Thoracic aorta (tissue), 2 donors: ENCODE results near the gene HDAC7. TPM values are rescaled to one million over a fixed set of nuclear protein-coding genes. Genes with fewer than 3 reads are reported as not detected.

ENCODE experiments used
- ATAC-seq: fragments of 150-250 bp; one replicate; pipeline ENCODE4 v1.8.0; 2017; ENCODE audit warnings: low read depth; ENCODE audit not compliant: insufficient number of reproducible peaks, low FRiP score
- DNase-seq: peaks from one replicate; pipeline ENCODE4 v3.0.0-alpha.2; 2020; ENCODE audit warnings: low spot score
- H3K27ac ChIP-seq, 2 donors: fragments of 200-600 bp; sonication (generic); 1 replicate in 1 of 2; 2 replicates in 1 of 2; pipeline ENCODE4 v1.5.1; 2016; ENCODE audit warnings: mild to moderate bottlenecking in 2 of 2, moderate library complexity in 2 of 2
- H3K27me3 ChIP-seq: fragments of 200-600 bp; sonication (generic); replicated peaks from 2 replicates; pipeline ENCODE4 v1.6.0; 2016; ENCODE audit warnings: mild to moderate bottlenecking; ENCODE audit not compliant: insufficient read depth
- H3K36me3 ChIP-seq: fragments of 200-600 bp; sonication (generic); one replicate; pipeline ENCODE4 v1.5.1; 2016
- H3K4me1 ChIP-seq, 2 donors: fragments of 200-600 bp; sonication (generic); 1 replicate in 1 of 2; 2 replicates in 1 of 2; pipeline versions ENCODE4 v1.5.1 to v1.6.0; 2016; ENCODE audit warnings: low read depth in 2 of 2, mild to moderate bottlenecking in 1 of 2; ENCODE audit not compliant: control insufficient read depth in 1 of 2
- H3K4me3 ChIP-seq: fragments of 200-600 bp; sonication (generic); 2 replicates; pipeline ENCODE4 v1.5.1; 2016; ENCODE audit warnings: mild to moderate bottlenecking
- H3K9me3 ChIP-seq: fragments of 200-600 bp; sonication (generic); 2 replicates; pipeline ENCODE4 v1.5.1; 2016
- CTCF ChIP-seq: fragments of 200-600 bp; sonication (generic); IDR thresholded peaks from one replicate; pipeline ENCODE4 v1.5.1; 2019; ENCODE audit warnings: antibody characterized with exemption
- total RNA-seq, 2 donors: library from RNA; depleted of rRNA; stranded (reverse); fragments of >200 nt; gene quantifications; one replicate each; pipeline versions ENCODE4 v1.1.0 to v1.2.3, GENCODE V29; 2016

Gene HDAC7
- total RNA-seq, 2 donors from 2014 or later: 77.8 to 112 TPM

DNA sequence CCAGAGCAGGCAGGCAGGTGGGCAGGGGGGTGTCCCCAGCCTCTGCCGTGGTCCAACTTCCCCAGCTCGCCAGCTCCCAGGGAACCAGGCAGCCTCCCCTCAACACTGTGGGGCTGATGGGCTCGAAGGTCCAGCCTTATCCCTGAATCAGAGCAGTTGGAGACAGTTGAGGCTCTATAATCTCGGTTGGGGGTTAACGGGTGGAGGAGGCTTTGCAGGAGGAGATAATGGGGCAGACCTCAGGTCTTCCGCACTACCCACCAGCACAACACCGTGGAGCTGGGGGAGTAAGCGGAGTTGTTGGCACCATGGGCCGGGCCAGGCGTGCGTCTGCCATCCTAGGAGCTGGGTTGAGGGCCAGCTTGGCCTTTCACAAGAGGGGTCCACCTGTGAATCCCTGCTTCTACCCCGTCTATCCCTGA, 13.9 kb upstream of the HDAC7 start:
- ATAC-seq: no peak
- Histone ChIP-seq H3K36me3 (no peaks in the 10 kb centered on the region), H3K4me1 (peaks cover 7 to 15% of the 10 kb centered on the region in 2 donors), H3K9me3 (no peaks in the 10 kb centered on the region), H3K27ac (no peak overlapping the region), H3K4me3 (no peak overlapping the region), H3K27me3 (no peaks in the 10 kb centered on the region)
- DNase-seq: no peak
- no peak for TF ChIP-seq CTCF

- no peak for DNase-seq
- ATAC-seq: no peak
- no peak overlapping the region for H3K27ac ChIP-seq
These were observed 12.7 kb upstream of the HDAC7 start for GRCh38 chr12:47832263-47832933.

DNA sequence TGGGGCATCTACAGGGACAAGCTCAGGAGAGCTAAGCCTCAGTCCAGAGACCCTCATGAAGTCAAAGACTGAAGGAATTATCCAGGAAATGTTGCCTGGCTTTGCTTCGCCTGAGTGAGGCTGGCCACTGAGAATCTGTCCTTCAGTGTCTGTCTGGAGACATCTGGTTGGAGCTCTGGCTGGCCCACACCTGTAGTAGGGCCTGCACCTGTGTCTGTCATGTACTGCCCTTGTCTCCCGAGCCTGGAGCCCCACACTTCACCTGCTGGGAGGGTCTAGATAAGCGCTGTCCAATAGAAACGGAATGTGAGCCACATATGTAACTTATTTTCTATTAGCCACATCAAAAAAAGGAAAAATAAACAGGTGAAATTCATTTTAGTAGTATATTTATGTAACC, 9.9 kb upstream of the HDAC7 start:
- Histone ChIP-seq H3K36me3 (no peaks in the 10 kb centered on the region), H3K4me3 (no peak overlapping the region), H3K9me3 (no peaks in the 10 kb centered on the region), H3K4me1 (peaks cover 35 to 47% of the 10 kb centered on the region in 2 donors), H3K27me3 (no peaks in the 10 kb centered on the region), H3K27ac (peak overlapping the region; percentile 80 to 98)
- no peak for DNase-seq
- TF ChIP-seq CTCF: no peak
- no peak for ATAC-seq

More at GRCh38 chr12:47832263-47832933, 12.7 kb upstream of the HDAC7 start:
- H3K4me3 ChIP-seq: no peak overlapping the region
- no peaks in the 10 kb centered on the region for H3K27me3 ChIP-seq
- no peaks in the 10 kb centered on the region for H3K9me3 ChIP-seq
- no peak for TF ChIP-seq CTCF
- H3K36me3 ChIP-seq: no peaks in the 10 kb centered on the region
- H3K4me1 ChIP-seq: peaks cover 19 to 22% of the 10 kb centered on the region in 2 donors

GRCh38 chr12:47828976-47829482, 9.3 kb upstream of the HDAC7 start:
- H3K9me3 ChIP-seq: no peaks in the 10 kb centered on the region
- no peaks in the 10 kb centered on the region for H3K27me3 ChIP-seq
- H3K27ac ChIP-seq: peak overlapping the region; percentile 80 to 98
- DNase-seq: peak; percentile 63
- H3K4me1 ChIP-seq: peaks cover 40 to 53% of the 10 kb centered on the region in 2 donors
- H3K4me3 ChIP-seq: peak overlapping the region; percentile 26
- TF ChIP-seq CTCF: no peak
- ATAC-seq: no peak
- H3K36me3 ChIP-seq: no peaks in the 10 kb centered on the region

GRCh38 chr12:47828008-47828975, 8.6 kb upstream of the HDAC7 start:
- H3K4me1 ChIP-seq: peaks cover 45 to 60% of the 10 kb centered on the region in 2 donors
- H3K27ac ChIP-seq: peak overlapping the region; percentile 80 to 98
- ATAC-seq (peak; percentile 3), DNase-seq (no peak)
- no peaks in the 10 kb centered on the region for H3K36me3 ChIP-seq
- no peak overlapping the region for H3K4me3 ChIP-seq
- no peaks in the 10 kb centered on the region for H3K27me3 ChIP-seq
- no peaks in the 10 kb centered on the region for H3K9me3 ChIP-seq
- TF ChIP-seq CTCF: no peak
